NCI-H510A treated with DMSO at 0.1 percent for 48 hours (cell line): ENCODE results near the gene AKAP13.
"Not testable (repeated sequence)": the region's sequence is repeated elsewhere in the genome, so short reads cannot be mapped to it uniquely, and the experiment has no call there.

Source experiments
- DNase-seq: peaks from one replicate; lab custom pipeline; 2025; lab: John Stamatoyannopoulos, UW

Gene AKAP13

DNA sequence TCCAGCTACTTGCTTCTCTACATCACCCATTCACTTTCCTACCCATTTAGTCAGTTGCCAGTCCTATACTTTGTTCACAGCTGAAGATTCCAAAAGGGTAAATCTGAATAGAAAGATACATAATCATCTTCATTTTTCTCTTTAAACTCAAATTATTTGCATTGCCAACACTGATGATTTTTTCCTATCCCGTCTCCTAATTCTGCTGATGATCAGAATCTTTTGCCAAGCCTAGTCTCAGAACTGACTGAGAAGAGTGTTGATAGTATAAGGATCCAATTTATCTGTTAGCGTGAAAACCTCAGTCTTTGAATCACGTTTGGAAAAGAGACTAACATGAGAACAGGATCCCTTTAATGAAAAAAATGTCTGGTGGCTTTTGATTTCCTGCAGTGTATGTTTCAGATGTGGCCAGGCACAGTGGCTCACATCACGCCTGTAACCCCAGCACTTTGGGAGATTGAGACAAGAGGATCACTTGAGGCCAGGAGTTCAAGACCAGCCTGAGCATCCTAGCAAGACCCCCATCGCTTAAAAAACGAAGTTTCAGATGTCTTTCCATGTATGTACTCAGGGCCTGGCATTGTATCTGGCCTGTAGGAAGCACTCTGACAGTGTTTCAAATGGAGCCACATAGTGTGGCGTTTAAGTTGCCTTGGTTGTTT is 244.9 kb downstream of the AKAP13 start:
- no peak for DNase-seq

DNA sequence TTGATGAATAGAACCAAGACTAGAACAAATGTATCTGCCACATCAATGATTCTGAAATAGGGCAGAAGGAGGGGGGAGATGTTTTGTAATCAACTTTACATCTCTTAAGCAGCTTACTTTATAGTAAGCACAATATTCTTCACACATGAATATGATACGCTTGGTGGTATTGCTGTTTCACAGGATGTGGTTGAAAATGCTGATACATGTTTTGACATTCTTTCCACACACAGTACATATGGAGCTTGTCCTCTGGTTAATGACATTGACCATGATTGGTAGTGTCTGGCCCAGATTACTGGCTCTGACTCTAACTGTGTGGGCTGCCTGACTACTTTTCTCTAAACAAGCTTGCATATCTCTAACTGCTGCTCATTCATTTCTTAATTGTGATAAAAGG is 245.5 kb downstream of the AKAP13 start:
- DNase-seq: no peak

DNA sequence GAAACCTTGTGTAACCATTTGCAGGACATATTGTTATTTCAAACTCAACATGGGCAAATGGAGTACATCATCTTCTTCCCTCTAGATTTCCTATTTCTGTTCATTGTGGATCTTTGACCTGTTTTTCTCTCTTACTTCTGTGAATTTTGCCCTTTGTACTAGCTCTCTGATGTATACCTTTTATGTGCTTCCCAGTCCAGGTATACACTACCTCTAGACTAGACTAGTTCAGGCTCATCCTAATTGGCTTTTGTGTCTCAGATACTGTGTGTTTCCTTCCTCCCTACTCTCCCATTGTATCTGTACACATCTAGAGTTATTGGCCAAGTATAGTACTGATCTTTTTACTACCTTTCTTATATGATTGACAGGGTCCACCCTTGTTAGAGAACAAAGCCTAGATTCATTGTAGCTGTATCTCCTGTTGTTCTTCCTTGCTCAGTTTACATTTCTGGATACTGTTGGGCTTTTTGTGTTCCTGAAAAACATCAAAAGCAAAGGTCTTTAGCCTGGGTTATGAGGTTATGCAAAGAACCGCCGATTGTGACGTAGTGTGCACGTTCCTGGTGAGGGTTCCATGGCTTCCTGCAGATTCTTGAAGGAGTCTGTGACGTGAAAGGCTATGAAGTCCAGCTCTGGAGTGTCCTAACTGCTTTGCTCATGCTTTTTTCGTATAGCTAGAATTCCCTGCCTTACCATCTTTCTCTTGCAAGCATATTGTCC is 247.0 kb downstream of the AKAP13 start:
- no peak for DNase-seq

DNA sequence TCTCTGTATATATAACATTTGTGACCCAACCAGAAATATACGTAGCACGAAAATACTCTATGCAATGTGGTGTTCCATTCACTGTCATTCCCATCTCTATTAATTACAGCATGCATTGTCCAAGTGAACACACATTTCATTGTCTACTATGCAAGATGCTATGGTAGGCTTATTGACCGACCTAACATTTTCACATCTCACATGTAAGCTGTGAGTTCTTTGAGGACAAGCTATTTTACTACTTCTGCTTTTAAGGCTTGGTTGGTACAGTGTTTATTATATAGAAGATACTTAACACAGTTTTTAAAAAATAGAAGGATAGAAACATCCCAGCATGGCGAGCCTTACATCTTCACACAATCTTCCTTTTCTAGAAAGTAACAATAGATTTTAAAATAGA is 249.9 kb downstream of the AKAP13 start:
- DNase-seq: no peak

DNA sequence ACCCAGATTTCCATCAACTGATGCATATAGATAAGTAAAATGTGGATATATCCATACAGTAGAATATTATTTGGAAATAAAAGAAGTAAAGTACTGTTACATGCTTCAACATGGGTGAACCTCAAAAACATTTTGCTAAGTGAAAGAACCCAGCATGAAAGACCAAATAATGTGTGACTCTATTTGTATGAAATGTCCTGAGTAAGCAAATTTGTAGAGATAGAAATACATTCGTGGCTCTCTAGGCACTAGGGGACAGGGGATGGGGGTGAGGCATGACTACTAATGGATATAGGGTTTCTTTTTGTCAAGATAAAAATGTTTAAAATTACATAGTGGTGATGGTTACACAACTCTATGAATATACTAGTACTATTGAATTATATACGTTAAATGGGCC is 250.6 kb downstream of the AKAP13 start:
- no peak for DNase-seq

DNA sequence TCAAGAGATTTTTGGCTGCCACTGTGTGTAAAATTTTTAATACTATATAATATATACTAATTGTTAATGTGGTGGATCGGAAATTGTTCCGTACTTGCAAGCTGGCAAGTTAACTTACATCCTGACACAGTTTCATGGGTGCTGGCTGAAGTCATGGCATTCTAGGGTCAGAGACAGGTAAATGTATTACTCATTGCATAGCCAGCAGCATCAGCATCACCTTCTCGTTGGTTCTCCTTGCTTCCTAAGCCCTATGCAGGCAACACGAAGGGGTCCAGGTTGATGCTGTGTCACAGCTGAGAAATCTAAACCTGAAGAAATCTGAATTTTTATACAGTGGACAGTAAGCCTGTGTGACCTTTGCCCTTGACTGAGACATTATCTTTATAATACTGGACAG is 251.6 kb downstream of the AKAP13 start:
- no peak for DNase-seq

DNA sequence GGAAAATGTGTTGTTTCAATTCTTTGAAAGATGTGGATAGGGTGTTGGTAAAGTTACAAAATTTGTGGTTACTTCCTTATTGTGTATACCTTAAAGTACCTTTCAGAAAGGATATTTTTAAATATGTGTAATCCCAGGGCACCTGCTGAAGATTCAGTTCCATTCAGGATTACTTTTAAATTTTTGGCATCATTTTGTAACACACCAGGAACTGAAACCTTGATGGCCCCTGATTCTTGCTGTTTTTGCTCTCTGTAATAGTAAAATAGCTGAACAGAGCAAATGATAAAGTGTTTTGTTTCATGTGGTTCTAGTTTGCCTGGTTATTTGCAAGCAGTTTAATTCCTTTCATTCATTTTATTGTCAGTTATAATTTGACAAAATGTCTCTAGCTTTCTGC is 253.5 kb downstream of the AKAP13 start:
- no peak for DNase-seq

DNA sequence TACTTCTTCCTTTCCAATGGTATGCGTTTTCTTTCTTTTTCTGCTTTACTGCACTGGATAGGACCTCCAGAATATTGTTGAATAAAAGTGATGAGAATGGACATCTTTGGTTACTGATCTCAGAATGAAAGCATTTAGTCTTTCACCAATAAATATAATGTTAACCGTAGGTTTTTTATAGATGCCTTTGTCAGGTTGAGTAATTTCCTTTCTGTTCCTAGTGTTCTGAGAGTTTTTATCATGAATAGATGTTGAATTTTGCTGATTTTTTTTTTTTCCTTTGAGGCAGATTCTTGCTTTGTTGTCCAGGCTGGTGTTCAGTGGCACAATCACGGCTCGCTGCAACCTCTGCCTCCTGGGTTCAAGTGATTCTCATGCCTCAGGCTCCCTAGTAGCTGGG is 255.9 kb downstream of the AKAP13 start:
- DNase-seq: no peak

DNA sequence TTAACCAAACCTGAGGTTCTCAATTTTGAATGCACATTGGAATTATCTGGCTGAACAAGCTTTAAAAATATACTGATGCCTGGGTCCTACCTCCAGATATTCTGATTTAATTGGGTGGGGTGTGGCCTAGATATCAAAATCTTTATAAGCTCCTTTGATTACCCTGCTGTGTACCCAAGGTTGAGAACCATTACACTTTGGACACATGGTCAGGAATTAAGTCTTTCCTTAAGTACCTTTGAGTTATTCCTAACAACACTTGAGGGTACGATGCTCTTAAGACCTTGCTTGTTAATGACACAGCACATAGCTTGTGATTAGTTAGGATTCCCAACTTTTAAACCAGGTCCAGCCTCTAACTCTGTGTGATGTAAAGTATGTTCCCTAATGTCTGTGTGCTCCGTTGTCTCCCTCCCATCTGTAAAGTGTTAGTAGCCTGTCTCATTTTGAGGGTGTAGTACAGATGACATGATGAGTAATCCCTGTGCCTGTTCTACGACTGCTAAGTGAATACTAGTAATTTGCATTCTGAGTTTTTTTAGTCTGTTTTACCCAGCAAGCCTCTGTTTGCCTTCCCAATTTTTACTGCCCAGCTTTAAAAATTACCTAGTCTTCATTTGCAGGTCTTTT is 259.5 kb downstream of the AKAP13 start:
- DNase-seq: no peak

DNA sequence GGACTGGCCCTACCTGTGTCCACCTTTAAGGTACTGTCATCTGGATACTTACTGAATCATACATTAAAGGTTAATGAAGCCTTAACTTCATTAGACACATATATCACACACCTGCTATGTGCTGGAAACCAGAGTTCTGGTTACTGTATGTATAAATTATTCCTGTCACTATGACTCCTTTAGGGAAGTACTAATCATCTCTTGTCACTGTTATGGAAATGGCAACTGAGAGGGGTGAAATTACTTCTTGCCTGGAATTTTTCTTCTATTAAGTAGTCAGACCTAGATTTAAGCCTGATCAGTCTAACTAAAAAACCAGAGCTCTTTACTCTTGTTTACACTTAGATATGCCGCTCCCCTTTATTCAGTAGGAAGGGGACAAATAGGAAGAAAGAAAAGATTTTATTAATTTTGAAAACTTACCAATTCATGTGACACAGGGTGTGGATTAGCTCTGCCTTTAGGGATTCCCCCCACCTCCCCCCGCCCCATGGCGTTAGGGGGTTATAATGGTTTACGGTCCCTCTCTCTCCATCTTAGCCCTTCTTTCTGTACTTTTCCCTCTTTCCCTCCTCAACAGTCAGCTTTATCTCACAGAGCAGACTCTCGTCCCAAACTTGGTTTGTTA is 261.8 kb downstream of the AKAP13 start:
- DNase-seq: no peak

DNA sequence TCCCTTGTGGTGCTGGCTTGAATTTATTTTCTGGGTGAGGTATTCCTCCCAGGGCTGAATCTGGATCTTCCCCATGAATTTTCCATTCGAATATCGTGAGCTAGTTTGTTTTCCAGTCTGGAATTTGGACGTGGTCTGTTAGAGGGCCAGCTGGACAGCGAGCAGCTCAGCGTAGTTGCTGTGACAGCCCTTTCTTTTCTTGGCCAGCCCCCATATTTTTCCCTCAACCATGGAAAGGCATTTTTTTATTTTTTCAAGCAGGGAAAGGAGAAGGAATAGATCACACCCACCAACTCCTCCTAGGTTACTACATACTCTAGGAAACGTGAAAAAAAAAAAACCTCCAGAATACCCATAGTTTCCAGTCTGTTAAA is 262.3 kb downstream of the AKAP13 start:
- DNase-seq: no peak

DNA sequence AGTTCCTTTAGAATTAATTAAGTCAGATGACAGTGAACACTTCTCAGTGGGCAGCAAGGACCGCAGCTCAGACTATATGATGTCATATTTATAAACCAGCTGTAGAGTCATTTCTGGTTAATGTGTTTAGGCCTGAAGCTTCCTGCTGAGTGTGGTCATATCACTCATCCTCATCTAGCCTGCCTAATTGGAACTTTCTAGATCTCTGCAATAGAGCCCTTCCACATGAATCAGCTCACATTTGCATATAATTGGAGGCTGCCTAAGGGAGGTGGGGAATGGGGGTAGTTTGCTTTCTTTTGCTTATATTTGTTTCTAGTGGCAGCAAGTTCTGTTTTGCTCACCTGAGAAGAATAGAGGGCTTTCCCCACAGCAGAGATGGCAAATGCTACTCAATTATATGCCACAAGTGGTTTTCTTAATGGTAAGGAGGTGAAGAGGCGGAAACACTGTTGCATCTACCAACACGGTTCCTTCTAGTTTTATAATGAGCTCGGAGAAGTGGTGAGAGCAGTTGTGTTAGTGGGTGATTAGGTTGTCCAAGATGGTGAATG is 266.2 kb downstream of the AKAP13 start:
- DNase-seq: no peak

DNA sequence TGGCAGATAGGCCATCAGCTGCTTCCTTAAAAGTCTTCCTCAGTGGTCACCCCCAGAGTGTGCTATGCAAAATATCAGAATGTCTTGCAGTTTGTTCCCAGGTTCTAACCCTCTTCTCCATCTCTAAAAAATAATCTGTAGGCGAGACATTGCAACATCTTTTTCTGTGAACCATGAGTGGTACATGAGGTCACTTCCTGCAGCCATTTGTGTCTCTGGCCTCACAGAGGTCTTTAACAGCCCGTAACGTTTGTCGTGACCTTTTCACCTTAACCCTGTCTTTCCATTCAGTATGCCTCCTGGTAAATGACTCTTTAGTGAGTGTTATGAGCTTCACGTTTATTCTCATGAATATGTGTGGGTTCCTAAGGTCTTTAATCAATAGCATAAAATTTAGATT is 269.0 kb downstream of the AKAP13 start:
- DNase-seq: no peak

DNA sequence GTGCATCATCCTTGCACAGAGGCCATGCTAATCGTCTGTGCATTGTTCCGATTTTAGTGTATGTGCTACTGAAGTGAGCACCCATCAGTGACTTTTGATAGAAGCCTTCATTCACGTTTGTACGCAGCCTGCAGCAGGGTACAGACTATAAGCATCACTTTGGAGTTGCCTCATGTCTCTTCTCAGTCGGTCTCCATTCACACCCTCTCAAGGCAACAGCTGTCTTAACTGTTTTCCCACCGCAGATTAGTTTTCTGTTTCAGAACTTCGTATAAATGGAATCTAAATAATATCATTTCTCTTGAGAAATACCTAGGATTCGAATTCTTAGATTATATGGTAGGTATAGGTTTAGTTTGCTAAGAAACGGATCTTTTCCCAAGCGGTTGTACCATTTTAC is 271.1 kb downstream of the AKAP13 start:
- DNase-seq: no peak

DNA sequence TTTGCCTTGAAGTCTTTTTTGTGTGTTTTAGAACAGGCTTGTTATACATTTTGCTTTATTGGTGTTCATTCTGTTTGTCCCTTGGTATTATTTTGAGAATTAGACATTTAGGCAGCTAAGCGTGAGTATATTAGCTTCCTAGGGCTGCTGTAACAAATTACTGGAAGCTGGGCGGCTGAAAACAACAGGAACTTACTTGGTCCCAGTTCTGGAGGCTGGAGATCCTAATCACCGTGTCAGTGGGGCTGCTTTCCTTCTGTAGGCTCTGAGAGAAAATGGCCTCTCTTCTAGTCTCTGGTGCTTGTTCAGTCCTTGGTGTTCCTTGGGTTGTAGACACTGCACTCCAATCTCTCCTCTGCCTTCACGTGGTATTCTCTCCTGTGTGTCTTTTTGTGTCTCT is 272.1 kb downstream of the AKAP13 start:
- DNase-seq: no peak

DNA sequence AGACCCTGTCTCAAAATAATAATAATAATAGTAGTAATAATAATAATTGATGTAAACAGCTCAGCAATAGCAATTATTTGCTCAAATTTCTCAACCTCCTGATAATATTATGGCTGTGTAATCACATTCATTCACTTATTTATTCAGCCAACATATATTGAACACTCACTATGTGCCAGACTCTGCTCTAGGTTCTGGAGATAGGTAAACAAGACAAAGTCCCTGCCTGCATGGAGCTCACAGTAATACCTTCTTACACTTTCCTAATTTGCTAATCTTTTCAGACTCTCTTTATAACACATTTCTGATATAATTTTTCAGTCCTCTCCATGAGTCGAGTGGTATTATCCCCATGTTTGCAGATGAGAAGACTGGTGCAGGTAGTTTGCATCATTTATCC is 276.7 kb downstream of the AKAP13 start:
- DNase-seq: no peak

DNA sequence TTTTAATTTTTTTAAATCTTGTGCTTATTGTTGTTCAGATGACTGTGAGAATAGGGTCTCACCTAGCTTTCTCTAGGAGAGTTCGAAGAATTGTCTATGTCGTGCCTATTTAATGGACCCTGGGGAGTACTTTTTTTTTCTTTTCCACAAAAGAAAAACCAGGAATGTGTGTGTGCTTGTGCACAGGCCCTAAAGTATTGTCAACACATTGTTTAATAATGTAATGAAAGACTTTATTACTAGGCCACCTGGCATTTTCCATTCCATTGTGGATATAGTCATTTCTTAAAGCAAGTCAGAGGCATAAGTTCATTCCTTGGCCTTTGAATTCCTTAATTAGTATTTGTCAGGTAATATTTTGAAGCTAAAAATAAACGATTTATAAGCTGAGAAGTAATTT is 278.4 kb downstream of the AKAP13 start:
- DNase-seq: no peak

DNA sequence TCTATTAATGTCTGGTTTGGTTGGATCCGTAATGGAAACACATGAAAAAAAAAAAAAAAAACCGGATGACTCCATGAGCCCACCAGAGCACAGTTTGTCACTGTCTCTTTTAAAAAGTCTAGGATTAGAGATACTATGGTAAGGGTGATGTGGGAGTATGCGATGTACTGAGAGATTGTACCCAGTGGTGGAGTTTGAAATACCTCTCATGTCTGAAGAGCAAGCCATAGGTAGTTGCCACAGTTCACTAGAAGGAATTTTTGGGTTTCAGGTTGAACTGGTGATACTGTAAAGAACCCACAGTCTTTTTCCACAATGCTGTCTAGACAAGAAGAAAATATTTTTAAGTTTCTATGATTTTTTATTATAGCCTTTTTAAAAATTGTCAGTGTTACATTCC is 281.5 kb downstream of the AKAP13 start:
- no peak for DNase-seq

DNA sequence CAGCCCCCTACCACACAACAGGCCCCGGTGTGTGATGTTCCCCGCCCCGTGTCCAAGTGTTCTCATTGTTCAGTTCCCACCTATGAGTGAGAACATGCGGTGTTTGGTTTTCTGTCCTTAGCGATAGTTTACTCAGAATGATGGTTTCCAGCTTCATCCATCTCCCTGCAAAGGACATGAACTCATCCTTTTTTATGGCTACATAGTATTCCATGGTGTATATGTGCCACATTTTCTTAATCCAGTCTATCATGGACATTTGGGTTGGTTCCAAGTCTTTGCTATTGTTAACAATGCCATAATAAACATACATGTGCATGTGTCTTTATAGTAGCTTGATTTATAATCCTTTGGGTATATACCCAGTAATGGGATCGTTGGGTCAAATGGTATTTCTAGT is 285.3 kb downstream of the AKAP13 start:
- not testable (repeated sequence) for DNase-seq

DNA sequence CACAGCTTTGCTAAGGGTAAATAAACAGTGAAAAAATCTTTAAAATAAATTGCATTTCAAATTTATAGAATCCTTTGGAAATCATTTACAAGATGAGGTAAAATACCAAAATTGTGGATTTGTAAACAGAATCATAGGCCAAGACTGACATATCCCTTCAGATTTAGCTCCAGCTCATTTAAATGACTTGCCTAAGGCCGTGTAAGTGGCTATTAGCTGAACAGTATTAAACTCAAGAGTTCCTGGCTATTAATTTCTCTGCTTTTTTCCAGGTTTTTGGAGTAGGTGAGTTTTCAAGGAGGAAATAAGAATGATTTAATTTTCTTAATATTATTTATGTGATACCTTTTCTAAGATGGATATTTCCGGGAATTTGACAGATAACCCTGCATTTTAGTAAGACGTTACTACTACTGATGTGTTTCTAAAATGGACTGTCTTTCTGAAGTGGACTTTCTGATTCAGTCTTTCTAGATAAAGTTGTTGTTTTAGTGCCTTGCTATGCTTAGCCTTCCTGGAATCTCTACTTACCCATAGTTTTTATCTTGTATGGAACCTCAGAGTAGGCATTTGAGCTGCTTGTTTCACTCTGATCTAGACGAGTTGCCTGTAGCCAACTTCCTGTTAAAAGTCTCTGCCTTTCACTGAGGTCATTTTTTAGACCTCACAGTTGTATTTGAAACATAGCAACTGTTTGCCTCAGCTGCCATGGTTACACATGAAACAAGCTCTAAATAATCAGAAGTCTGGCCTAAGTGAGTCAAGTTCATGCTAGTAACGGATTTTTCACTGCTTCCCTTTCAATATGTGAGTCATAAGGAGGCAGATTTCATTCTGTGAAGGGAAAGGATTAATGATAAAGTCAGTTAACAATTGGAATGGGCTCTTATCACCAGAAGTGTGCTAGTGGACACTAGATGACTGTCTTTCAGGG is 287.4 kb downstream of the AKAP13 start:
- no peak for DNase-seq

DNA sequence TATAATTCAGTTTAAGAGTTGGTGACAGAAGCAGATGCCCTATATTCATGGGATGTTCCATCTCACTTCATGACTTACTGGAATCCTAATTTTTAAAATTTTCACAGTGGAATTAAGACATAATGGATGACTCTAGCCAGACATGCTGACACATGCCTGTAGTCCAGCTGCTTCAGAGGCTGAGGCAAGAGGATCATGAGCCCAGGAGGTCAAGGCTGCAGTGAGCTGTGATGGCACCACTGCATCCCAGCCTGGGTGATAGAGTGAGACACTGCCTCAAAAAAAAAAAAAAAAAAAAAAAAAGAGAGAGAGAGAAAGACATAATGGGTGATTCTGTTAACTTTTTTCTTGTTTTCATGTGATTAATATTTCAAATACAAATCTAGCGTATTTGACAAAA is 290.8 kb downstream of the AKAP13 start:
- DNase-seq: no peak
